Measurements from ENCODE around the gene PTPRN2.

DNA sequence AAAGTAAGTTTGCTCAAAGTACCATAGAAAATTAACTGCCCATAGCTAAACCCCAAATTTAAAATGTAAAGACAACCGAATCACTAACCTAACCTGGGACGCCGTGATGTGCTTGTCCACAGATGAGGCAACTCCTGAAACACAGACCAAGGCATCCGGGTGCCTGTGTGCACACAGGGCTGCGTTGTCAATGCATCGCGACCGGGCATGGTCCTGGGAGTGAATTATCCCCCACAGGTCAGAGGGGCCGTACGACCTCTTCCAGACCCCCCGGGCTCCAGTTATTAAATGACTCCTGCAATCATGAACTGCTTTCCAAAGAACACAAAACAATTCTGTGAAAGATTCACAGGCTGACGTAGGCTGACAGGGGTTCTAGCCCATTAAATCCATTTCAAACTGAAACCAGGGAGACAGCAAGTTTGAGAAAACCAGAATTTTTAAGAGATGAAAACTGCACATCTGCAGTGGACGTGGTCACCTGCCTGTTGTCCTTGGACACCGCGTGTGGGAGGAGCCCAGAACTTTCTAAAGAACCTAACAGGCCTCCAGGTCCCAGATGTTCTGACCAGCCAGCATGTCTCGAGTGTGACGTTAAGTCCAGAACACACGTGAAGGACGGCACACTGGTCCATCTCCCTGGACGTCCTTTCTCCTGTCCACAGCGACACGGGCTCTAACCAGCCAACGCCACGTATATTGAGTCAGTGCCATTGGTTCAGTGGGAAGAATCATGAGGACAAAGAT lies 953.0 kb downstream of the PTPRN2 start:
- no peak for TF ChIP-seq POLR2A (IDR thresholded peaks at IDR 0.05; ENCODE audit: control extremely low read depth in 1 of 2, low read depth in 2 of 2, low read length in 2 of 2)
- TF ChIP-seq, protein P1, sequence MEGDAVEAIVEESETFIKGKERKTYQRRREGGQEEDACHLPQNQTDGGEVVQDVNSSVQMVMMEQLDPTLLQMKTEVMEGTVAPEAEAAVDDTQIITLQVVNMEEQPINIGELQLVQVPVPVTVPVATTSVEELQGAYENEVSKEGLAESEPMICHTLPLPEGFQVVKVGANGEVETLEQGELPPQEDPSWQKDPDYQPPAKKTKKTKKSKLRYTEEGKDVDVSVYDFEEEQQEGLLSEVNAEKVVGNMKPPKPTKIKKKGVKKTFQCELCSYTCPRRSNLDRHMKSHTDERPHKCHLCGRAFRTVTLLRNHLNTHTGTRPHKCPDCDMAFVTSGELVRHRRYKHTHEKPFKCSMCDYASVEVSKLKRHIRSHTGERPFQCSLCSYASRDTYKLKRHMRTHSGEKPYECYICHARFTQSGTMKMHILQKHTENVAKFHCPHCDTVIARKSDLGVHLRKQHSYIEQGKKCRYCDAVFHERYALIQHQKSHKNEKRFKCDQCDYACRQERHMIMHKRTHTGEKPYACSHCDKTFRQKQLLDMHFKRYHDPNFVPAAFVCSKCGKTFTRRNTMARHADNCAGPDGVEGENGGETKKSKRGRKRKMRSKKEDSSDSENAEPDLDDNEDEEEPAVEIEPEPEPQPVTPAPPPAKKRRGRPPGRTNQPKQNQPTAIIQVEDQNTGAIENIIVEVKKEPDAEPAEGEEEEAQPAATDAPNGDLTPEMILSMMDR (IDR thresholded peaks at IDR 0.05; ENCODE audit: control extremely low read depth in 1 of 3, insufficient read depth in 1 of 3, low read depth in 1 of 3, low read length in 3 of 3): no peak
- no peak for TF ChIP-seq JUN (IDR thresholded peaks at IDR 0.05; ENCODE audit: low read depth, low read length)

All from H1 (cell line).